ENCODE results near the gene UPK2. TPM values are rescaled to one million over a fixed set of nuclear protein-coding genes. Genes with fewer than 3 reads are reported as not detected.
A peak's percentile ranks its signal among the peaks of the same experiment; 100 is the strongest.
"Not testable (repeated sequence)": the region's sequence is repeated elsewhere in the genome, so short reads cannot be mapped to it uniquely, and the experiment has no call there.

UPK2 gene
- total and polyA plus RNA-seq, 8 donors = 2.2 to 4.3 (median 3.5) TPM; not detected in 2

- intact Hi-C loops (cut with DNase I) = no loop called here
- ATAC-seq (no peak), DNase-seq (no peak)
- no peak overlapping the region for H3K4me3 ChIP-seq
- H3K4me1 ChIP-seq = peaks cover 0 to 9% of the 10 kb centered on the region in 2 donors
- no peaks in the 10 kb centered on the region for H3K9me3 ChIP-seq
- no peaks in the 10 kb centered on the region for H3K27me3 ChIP-seq
- TF ChIP-seq CTCF (IDR thresholded peaks at IDR 0.05) = no peak
- no peaks in the 10 kb centered on the region for H3K36me3 ChIP-seq
- no peak overlapping the region for H3K27ac ChIP-seq
Measured at GRCh38 chr11:118979434-118979833, 23.3 kb downstream of the UPK2 start.

- DNase-seq = peak in 1 of 4 donors; percentile 54
- Histone ChIP-seq H3K27ac (no peak overlapping the region), H3K36me3 (no peaks in the 10 kb centered on the region), H3K4me3 (no peak overlapping the region), H3K9me3 (no peaks in the 10 kb centered on the region), H3K4me1 (peaks cover 0 to 9% of the 10 kb centered on the region in 2 donors), H3K27me3 (no peaks in the 10 kb centered on the region)
- intact Hi-C loops (cut with DNase I) = no loop called here
- peak; percentile 61 for ATAC-seq
- TF ChIP-seq CTCF (IDR thresholded peaks at IDR 0.05) = no peak
Measured at GRCh38 chr11:118980191-118980881, 24.2 kb downstream of the UPK2 start.

GRCh38 chr11:118984337-118984736 lies 28.2 kb downstream of the UPK2 start:
- intact Hi-C loops (cut with DNase I); ATAC-seq; H3K27ac ChIP-seq: not testable (repeated sequence)

GRCh38 chr11:118984825-118985224 lies 28.7 kb downstream of the UPK2 start:
- Histone ChIP-seq H3K27ac (no peak overlapping the region), H3K4me3 (no peak overlapping the region), H3K4me1 (peaks cover 0 to 9% of the 10 kb centered on the region in 2 donors), H3K36me3 (no peaks in the 10 kb centered on the region), H3K9me3 (no peaks in the 10 kb centered on the region), H3K27me3 (no peaks in the 10 kb centered on the region)
- TF ChIP-seq CTCF (IDR thresholded peaks at IDR 0.05) = no peak
- ATAC-seq (peak; percentile 53), DNase-seq (no peak)
- intact Hi-C loops (cut with DNase I) = no loop called here

More at GRCh38 chr11:118984337-118984736, 28.2 kb downstream of the UPK2 start:
- H3K9me3 ChIP-seq, H3K36me3 ChIP-seq, DNase-seq, H3K4me3 ChIP-seq, H3K27me3 ChIP-seq, H3K4me1 ChIP-seq: not testable (repeated sequence)

- no peak for TF ChIP-seq CTCF (IDR thresholded peaks at IDR 0.05)
- no peak overlapping the region for H3K4me3 ChIP-seq
- H3K4me1 ChIP-seq = no peaks in the 10 kb centered on the region
- no peaks in the 10 kb centered on the region for H3K27me3 ChIP-seq
- DNase-seq (no peak), ATAC-seq (no peak)
- no peaks in the 10 kb centered on the region for H3K36me3 ChIP-seq
- no peaks in the 10 kb centered on the region for H3K9me3 ChIP-seq
- intact Hi-C loops (cut with DNase I) = no loop called here
- no peak overlapping the region for H3K27ac ChIP-seq
Measured at GRCh38 chr11:118988280-118988679, 32.2 kb downstream of the UPK2 start.

GRCh38 chr11:118991486-118992038 lies 35.5 kb downstream of the UPK2 start:
- H3K9me3 ChIP-seq; H3K4me3 ChIP-seq; H3K27ac ChIP-seq; H3K36me3 ChIP-seq; H3K27me3 ChIP-seq; DNase-seq; H3K4me1 ChIP-seq; intact Hi-C loops (cut with DNase I); ATAC-seq: not testable (repeated sequence)

Measured in left lung (tissue), 10 donors.